T47D (cell line): Measurements from ENCODE around the gene WDR35.

ENCODE experiments used
- DNase-seq, 2 experiments: peaks; one replicate each; pipeline versions ENCODE4 v3.0.0 to v3.0.0-alpha.2; 2011 to 2012; ENCODE audit warnings: low read depth in 1 of 2, low spot score in 1 of 2
- JUND ChIP-seq: IDR thresholded peaks from 2 replicates; pipeline ENCODE4 v1.6.1; 2012; ENCODE audit warnings: low read depth
- in situ Hi-C: cut with HindIII; loops from 2 replicates; pipeline ENCODE4 v1.10.0; 2016; ENCODE audit warnings: low sequenced_read_pairs, low pct_unique_long_range_greater_than_20kb

The WDR35 gene

DNA sequence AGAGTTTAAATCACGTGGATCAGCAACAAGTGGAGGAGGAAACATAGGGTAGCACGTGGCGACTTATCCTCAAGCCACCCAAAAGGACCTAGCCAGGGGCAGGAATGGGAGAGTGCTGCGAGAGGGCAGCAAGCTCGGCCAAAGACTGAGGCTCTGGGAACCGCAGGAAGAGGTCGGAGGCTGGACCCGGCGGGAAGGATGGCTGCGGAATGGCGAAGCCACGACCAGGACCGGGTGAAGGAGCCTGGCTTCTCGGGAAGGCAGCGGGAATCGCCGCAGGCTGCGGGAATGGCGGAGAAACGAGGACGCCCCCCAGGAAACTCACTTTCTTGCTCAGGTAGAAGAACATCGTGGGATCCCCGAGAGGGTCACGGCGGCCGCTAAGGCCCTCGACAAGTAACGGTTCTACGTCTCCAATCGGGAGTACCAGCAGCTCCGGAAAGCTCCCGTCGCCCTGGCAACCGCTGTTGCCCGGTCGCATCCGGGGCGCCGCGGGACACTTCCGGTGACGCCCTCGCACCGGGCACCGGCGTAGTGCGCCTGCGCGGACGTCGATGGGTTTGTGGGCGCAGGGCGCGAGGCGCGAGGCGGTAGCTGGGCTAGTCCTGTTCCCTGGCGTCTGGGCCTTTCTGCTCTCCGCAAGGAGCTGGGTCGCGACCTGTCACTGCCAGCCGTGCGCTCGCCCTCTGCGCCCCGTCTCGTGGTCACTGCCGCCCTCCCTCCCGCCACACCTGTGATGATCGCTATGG lies at the start of gene WDR35:
TSS of gene WDR35 (minus strand) at position 439 of the 749 bp plus-strand sequence. CDS start at position 349, 90 bp downstream.
- no peak for TF ChIP-seq JUND
- peak; percentile 85 to 91 for DNase-seq

DNA sequence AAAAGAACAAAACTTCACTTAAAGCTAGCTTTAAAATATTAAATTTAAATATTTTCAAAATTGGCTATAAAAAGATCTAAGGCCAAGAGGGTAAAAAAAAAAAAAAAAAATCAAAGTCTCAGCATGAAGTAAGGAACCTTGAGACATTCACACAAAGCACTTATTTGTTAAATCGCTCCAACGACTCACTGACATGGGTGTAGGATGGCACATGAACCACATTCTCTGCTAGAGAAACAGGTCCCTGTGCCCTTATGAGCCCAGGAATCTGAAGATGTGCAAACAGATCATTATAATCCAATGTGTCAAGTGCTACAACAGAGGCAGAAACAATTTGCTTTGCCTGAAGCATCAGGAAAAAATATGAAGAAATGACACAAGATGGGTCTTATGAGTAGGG lies 47.8 kb upstream of the WDR35 start:
- in situ Hi-C loops = no loop called here
- no peak for TF ChIP-seq JUND
- peak in 1 of 2 experiments; percentile 45 for DNase-seq

More for the DNA sequence above, at the start of gene WDR35:
- in situ Hi-C loops = no loop called here

DNA sequence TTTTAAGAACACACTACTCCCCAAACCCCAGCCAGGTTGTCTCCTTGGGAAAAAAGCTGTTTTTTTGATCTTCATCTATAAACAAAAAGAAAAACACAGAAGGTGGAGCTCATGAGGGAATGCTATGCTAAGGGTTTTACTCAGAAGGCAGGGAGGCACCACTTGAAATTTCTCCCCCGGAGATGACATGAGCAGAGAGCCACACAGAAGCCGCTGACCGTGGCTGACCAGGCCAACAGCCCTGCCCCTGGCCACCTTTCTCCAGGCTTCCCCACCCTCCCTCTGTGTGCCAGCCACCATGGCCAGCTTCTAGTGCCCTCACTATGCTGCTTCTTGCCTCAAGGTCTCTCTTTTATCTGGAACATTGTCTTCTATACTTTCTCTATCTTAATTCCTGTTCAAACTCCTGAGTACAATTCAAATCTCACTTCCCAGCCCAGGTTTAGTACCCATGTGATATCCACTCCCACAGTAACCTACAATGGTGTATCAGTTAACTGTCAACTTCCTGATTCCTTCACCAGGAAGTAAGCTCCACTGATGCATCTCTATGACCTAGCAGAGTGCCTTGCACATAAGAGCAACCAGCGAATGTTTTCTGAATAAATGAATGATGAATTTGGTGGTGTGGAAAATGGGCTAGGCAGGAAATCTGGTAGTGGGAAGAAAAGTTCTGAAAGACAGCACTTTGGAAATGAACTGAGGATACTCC lies 46.2 kb upstream of the WDR35 start:
- TF ChIP-seq JUND = no peak
- in situ Hi-C loops = no loop called here
- no peak for DNase-seq

- in situ Hi-C loops = no loop called here
- DNase-seq = no peak
- no peak for TF ChIP-seq JUND
Measured at GRCh38 chr2:20034821-20035220, 44.9 kb upstream of the WDR35 start.

DNA sequence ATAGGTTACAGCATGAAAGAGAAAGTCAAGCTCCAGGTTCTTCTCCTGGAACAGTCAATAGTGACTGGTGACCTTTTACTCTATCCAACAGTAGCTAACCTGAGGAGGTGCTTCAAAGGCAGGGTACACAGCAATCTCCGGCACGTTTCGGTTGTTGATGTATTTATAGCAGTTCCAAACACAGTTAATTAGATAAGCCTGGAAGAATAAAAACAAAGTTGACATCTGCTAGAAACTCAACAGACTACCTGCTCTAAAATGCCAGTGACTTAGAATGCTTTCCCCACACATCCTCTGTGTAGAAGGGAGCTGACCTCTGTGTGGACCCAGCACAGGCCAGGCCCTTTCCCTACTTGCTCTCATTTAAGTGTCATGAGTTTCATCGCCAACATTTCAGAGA lies 44.3 kb upstream of the WDR35 start:
- TF ChIP-seq JUND = no peak
- in situ Hi-C loops = no loop called here
- DNase-seq = no peak

DNA sequence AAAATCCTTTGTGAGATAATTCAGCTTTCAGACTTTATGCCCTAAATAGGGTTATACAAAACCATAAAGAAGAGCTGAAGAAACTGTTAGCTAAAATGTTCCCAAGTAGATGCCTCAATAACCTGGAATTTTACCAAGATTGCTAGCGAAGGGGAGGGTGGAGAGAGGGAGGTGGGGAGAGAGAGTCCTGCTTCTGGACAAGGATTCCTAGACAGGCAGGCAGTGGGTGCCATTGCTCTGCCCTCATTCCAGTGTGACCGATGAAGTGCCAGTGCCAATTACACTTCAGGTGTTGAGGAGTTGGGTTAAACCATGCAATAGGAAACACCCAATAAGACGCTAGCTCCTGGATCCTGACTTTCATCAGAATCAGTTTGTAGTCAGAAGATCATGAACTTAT lies 43.4 kb upstream of the WDR35 start:
- in situ Hi-C loops = no loop called here

DNA sequence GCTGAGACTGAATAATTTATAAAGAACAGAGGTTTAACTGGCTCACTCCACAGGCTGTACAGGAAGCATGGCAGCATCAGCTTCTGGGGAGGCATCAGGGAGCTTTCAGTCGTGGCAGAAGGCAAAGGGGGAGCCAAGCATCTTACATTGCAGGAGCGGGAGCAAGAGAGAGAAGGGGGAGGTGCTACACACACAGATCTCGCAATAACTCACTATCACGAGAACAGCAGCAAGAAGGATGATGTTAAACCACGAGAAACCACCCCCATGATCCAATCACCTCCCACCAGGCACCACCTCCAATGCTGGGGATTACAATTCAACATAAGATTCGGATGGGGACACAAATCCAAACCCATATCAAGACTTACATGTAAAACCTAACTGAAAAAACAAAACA lies 40.3 kb upstream of the WDR35 start:
- DNase-seq = no peak
- no peak for TF ChIP-seq JUND
- in situ Hi-C loops = no loop called here

More for the DNA sequence above, 43.4 kb upstream of the WDR35 start:
- TF ChIP-seq JUND = no peak
- DNase-seq = no peak

DNA sequence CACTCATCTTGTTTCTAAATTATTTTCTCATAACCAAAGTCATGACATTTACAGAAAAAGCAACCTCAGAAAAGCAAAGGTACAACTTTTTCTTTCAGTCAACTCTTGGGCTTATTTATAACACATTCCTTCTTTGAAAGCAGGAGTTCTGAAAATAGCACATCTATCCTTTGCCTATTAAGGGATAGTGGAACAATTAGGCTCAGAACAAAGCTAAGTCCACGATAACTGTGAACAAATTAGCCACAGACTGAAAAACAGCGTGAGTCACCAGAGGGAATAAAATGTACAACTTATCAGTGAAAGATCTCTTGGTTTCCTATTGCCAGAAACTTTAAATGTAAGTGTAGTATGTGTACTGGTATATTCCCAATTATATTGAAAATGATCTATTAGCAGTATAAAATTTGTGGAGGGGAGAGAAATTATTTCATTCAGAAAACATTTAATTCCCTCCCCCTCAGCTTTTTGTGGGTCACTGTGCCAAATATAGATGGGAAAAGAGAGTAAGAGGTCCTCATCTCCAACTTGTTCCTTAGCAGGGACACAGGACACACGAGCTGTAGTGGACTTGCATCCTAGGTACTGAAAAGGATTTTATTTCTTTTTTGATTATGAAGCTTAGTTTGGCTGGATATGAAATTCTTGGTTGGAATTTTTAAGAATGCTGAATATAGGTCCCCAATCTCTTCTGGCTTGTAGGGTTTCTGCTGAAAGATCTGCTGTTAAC lies 38.0 kb upstream of the WDR35 start:
- in situ Hi-C loops = no loop called here
- TF ChIP-seq JUND = no peak
- DNase-seq = no peak

GRCh38 chr2:20027260-20027677 lies 37.4 kb upstream of the WDR35 start:
- in situ Hi-C loops = no loop called here

GRCh38 chr2:20025065-20025786 lies 35.3 kb upstream of the WDR35 start:
- in situ Hi-C loops = no loop called here
- no peak for DNase-seq
- no peak for TF ChIP-seq JUND

More at GRCh38 chr2:20027260-20027677, 37.4 kb upstream of the WDR35 start:
- no peak for DNase-seq
- TF ChIP-seq JUND = no peak

DNA sequence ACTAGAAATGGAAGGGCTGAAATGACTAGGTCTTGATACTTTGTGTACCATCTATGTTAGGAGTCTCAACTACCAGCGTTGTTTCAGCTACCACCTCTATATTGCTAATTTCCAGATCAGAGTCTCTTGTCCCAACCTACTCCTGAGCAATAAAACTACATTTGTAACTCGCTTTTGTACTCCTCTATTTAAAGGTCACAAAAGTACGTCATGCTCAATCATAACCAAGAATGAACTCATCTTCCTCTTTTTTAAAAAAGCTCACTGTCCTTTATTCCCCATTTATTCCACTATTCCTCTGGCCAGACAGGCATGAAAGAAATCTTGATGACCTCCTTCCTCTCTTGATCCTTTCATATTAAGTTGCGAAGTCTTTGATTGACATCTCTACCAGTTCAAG lies 33.8 kb upstream of the WDR35 start:
- DNase-seq = no peak

DNA sequence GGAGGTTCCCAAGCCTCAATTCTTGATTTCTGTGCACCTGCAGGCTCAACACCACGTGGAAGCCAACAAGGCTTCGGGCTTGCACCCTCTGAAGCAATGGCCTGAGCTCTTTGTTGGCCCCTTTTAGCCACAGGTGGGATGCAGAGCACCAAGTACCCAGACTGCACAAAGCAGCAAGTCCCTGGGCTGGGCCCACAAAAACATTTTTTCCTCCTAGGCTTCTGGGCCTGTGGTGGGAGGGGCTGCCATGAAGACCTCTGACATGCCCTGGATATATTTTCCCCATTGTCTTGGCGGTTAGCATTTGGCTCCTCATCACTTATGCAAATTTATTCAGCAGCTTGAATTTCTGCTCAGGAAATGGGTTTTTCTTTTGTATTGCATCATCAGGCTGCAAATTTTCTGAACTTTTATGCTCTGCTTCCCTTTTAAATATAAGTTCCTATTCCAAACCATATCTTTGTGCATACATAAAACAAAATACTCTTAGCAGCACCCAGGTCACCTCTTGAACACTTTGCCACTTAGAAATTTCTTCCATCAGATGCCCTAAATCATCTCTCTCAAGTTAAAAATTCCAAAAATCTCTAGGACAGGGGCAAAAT lies 31.6 kb upstream of the WDR35 start:
- TF ChIP-seq JUND = no peak
- in situ Hi-C loops = no loop called here
- DNase-seq = no peak

More for the DNA sequence above, 33.8 kb upstream of the WDR35 start:
- in situ Hi-C loops = no loop called here
- no peak for TF ChIP-seq JUND
